Nephron progenitor cell (in vitro differentiated cells): ENCODE measurements around the gene MMP14.

Source experiments
- DNase-seq: peaks from one replicate; pipeline ENCODE4 v3.0.0; 2021
- H3K27ac Mint-ChIP-seq: 2 replicates; pipeline ENCODE4 v1.8.0; 2021; ENCODE audit warnings: mild to moderate bottlenecking, moderate library complexity, mixed read lengths
- H3K27me3 Mint-ChIP-seq: 2 replicates; pipeline ENCODE4 v1.8.0; 2021; ENCODE audit warnings: mild to moderate bottlenecking, low read depth, mixed read lengths; ENCODE audit not compliant: poor library complexity
- H3K36me3 Mint-ChIP-seq: 2 replicates; pipeline ENCODE4 v1.8.0; 2021; ENCODE audit warnings: low read depth, mixed read lengths
- H3K4me1 Mint-ChIP-seq: 2 replicates; pipeline ENCODE4 v1.8.0; 2021; ENCODE audit warnings: mixed read lengths
- H3K4me3 Mint-ChIP-seq: 2 replicates; pipeline ENCODE4 v1.8.0; 2021; ENCODE audit warnings: mild to moderate bottlenecking, moderate library complexity, mixed read lengths
- H3K9me3 Mint-ChIP-seq: 2 replicates; pipeline ENCODE4 v1.8.0; 2021; ENCODE audit warnings: mild to moderate bottlenecking, moderate library complexity, mixed read lengths
- CTCF ChIP-seq: fragments of 200-600 bp; sonication (generic); IDR thresholded peaks from 2 replicates; pipeline ENCODE4 v1.5.0; 2021; ENCODE audit warnings: antibody characterized with exemption

MMP14 gene

GRCh38 chr14:22895402-22895801 lies 59.0 kb downstream of the MMP14 start:
- peaks cover 15% of the 10 kb centered on the region for H3K4me1 Mint-ChIP-seq
- no peak overlapping the region for H3K27ac Mint-ChIP-seq
- peaks cover 16% of the 10 kb centered on the region for H3K36me3 Mint-ChIP-seq
- H3K9me3 Mint-ChIP-seq = no peaks in the 10 kb centered on the region
- no peak for DNase-seq
- no peak overlapping the region for H3K4me3 Mint-ChIP-seq
- no peak for TF ChIP-seq CTCF
- peaks cover 4% of the 10 kb centered on the region for H3K27me3 Mint-ChIP-seq

DNA sequence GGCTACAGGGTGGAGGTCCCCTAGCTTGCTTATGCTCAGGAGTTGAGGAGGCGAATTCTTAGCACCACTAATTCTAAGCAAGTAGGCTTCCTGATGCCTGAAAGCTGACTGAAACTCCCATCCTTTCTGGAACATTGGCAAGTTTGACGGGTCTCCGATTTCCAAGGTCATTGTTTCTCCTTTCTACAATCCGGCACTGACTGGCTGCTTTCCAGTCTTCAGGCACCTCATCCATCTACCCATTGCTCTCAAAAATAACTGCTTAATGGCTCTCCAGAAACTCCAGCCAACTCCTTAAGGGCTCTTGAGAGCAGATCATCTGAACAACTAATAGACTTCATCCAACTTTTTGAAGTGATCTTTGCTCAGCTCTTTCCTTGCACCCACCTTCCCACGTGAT lies 60.0 kb downstream of the MMP14 start:
- DNase-seq = no peak
- peaks cover 15% of the 10 kb centered on the region for H3K4me1 Mint-ChIP-seq
- H3K27me3 Mint-ChIP-seq = peaks cover 4% of the 10 kb centered on the region
- H3K4me3 Mint-ChIP-seq = no peak overlapping the region
- H3K9me3 Mint-ChIP-seq = no peaks in the 10 kb centered on the region
- H3K36me3 Mint-ChIP-seq = peaks cover 23% of the 10 kb centered on the region
- no peak overlapping the region for H3K27ac Mint-ChIP-seq
- no peak for TF ChIP-seq CTCF

DNA sequence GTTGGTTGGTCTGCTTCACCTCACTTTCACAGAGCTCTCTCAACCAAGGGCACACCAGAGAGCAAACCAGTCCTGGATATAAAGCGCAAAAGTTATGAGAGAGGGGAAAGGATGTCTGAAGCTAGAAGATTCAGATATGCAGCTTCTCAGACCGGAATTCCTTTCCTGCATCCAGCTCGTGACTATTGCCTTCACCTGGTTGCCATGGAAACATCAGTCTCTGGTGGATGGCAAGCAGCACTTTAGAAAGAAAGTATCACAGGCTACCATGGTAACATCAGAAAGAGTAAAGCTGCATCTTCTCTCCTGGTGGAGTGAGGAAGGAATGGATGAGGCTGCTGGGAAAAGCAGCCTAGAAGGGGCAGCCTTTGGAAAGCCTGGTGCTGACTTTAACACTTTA lies 60.4 kb downstream of the MMP14 start:
- peaks cover 27% of the 10 kb centered on the region for H3K36me3 Mint-ChIP-seq
- peaks cover 15% of the 10 kb centered on the region for H3K4me1 Mint-ChIP-seq
- TF ChIP-seq CTCF = no peak
- no peak overlapping the region for H3K27ac Mint-ChIP-seq
- DNase-seq = no peak
- H3K9me3 Mint-ChIP-seq = no peaks in the 10 kb centered on the region
- peaks cover 4% of the 10 kb centered on the region for H3K27me3 Mint-ChIP-seq
- H3K4me3 Mint-ChIP-seq = no peak overlapping the region

DNA sequence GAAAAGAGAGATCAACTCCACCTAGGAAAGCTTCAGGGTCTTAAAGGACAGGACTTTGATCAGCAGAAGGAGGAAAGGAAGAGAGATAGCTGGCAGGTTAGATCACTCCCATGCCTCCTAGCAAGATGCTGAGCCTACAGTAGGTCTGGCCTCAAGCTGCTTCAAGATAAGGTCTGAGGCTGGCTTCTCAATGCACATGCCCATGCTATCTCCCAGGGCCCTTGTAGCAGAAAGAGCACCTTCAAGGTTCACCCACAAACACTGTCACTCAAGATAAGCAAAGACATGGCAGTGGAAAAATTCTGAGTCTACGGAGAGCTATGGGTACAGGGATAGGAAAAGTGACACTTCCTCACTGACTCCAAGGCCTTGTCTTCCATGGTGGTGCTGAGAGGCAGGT lies 61.0 kb downstream of the MMP14 start:
- Mint-ChIP-seq H3K36me3 (peaks cover 28% of the 10 kb centered on the region), H3K4me1 (peaks cover 11% of the 10 kb centered on the region), H3K27me3 (peaks cover 4% of the 10 kb centered on the region), H3K27ac (no peak overlapping the region), H3K4me3 (no peak overlapping the region), H3K9me3 (no peaks in the 10 kb centered on the region)
- no peak for TF ChIP-seq CTCF
- no peak for DNase-seq
